ENCODE measurements around the gene PRICKLE4. TPM values are rescaled to one million over a fixed set of nuclear protein-coding genes. Genes with fewer than 3 reads are reported as not detected.
A peak's percentile ranks its signal among the peaks of the same experiment; 100 is the strongest.
"Not testable (repeated sequence)": the region's sequence is repeated elsewhere in the genome, so short reads cannot be mapped to it uniquely, and the experiment has no call there.

Gene PRICKLE4
- total RNA-seq, 1 donor from 2014 or later = 6.4 TPM

DNA sequence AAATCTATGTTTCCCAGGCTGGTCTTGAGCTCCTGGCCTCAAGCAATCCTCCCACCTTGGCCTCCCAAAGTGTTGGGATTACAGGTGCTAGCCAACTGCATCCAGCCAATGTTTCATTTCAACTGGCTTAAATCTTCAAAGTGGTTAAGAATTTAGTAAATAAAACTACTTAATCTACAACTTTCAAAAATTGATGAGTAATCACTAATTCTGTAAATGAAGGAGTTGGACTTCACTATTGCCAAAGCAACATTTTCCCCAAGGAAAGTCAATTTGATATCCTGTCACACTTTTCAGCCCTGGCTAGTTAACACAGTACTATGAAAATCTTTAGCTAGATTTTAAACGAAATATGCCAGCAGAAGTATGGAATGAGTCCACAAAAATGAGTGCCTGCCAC lies 10.7 kb downstream of the PRICKLE4 start:
- no peak for DNase-seq (ENCODE audit: extremely low read depth, low read depth, low spot score)

DNA sequence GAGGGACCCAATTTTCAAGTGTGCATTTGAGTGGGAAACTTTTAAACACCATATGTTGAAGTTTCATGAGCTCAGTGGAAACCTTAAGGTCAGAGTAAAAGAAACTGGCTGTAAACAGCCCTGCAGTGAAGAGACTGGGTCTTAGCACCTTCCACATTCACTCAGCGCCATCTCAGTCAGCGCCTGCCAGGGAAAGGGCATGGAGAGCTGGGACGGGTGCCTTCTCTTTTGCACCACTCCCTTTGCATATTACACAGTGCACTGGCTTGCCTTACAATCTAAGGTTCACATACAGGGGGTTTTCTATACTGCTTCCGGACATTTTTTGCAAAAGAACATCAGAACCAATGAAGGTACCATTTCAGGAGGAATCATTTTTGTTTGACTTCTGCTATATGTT lies 11.4 kb downstream of the PRICKLE4 start:
- no peak for DNase-seq (ENCODE audit: extremely low read depth, low read depth, low spot score)

DNA sequence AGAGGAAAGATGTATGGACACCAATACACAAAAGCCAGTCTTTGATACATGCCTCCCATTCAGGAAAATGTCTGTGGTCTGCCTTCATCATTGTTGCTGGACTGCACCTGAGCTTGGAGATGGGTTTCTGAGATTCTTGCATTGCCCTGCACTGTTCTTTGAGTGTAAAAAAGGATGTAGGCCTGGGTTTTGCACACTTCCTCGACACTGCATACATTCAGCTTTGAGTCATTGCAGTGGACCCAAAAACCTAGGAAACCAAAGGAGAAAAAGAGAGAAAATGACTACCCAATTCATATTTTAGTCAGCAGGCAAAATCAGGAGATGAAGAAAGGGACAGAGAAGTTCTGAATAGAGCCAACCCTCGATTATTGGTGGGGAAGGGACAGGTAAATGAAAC lies 15.9 kb downstream of the PRICKLE4 start:
- no peak for DNase-seq (ENCODE audit: extremely low read depth, low read depth, low spot score)

DNA sequence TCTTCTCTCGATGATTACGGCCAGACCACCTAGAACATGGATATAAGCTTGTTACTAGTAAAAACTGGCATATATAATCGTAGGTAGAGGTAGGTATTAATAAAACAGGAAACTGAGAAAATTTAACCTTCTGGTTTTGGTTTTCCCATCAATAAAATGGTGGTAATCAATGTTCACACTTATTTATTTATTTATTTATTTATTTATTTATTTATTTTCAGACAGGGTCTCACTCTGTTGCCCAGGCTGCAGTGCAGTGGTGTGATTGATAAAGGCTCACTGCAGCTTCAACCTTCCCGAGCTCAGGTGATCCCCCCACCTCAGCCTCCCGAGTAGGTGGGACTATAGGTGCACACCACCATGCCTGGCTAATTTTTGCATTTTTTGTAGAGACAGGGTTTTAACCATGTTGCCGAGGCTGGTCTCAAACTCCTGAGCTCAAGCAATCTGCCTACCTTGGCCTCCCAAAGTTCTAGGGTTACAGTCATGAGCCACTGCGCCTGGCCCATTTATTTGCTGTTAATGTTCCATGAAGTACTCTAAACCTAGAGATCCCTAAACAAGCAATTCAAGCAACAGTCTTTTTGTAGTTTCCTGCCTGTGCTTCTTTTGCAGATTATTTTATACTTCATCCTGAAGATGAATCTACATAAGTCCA lies 18.4 kb downstream of the PRICKLE4 start:
- no peak for DNase-seq (ENCODE audit: extremely low read depth, low read depth, low spot score)

DNA sequence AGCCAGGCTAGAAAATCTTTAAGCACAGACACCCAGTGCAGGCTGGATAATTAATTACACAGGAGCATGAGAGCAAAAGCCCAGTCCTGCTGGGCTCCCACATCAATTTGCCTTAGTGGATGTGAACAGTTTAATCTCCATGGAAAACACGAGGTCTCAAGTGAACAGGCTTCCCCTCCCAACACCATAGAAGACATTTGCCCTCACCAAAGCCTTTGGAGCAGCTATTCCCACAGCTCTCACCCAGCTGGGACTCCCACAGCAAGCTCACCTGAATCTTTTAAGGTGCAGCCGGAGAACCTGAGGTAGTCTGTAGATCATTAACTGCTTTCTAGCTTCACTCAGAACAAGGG lies 19.0 kb downstream of the PRICKLE4 start:
- no peak for DNase-seq (ENCODE audit: extremely low read depth, low read depth, low spot score)

DNA sequence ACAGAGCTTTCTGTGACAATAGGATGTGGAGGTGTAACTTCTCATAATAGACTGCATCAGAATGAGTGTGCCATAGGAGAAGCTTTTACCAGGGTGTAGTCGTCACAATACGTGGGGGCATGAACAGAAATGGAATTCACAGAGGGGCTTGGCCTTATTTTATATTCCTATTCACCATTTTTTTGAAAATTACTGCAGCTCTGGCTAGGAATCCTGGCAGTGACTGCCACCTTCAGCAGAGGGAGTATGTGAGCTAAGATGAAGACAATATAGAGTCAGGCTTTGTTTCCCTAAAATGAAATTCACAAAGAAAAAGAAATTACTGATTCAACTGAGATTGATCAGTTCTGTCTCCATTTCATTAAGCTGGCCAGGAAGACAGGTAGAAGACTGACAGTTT lies 20.8 kb downstream of the PRICKLE4 start:
- DNase-seq (ENCODE audit: extremely low read depth, low read depth, low spot score) = no peak

DNA sequence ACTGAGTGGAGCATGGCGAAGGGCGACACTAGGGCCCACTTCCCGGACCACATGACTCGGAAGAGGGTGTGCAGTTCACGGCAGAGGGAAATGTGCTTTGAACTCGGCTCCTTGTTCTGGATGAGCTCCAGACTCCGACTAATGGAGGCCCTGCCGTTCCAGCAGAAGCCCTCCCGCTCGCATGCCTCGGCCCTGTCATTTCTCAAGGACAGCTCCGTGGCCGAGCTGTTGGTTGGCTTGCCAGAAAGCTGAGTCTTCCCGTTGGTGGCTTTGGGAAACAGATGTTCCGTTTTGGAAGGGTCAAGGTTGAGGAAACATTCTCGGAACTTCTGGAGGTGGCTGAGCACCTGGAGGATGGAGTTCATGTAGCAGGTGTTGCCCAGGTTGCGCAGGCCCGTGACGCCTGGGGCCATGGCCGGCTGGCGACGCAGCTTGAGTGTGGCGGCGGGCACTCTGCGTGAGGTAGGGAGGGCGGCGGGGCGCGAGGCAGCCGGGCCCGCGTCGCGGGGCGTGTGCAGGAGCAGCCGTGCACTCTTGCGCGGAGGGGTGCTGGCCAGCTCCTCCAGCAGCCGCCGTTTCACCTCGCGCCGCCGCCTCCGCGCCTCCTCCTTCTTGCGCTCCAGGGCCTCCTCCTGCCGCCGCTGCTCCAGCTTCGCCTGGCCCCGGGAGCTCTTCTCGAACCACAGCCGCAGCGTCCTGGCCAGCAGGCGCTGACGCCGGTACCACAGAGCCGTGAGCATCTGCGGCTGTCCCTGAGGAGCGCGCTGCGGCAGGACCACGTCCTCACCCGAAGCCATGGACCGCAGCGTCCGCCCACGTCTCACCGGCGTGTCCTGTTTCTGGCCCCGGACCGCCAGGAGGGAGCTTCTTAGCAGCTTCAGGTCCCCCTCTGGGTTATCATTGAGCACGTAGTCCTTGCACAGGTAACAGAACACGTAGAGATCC lies 25.5 kb downstream of the PRICKLE4 start:
- no peak for DNase-seq (ENCODE audit: extremely low read depth, low read depth, low spot score)

DNA sequence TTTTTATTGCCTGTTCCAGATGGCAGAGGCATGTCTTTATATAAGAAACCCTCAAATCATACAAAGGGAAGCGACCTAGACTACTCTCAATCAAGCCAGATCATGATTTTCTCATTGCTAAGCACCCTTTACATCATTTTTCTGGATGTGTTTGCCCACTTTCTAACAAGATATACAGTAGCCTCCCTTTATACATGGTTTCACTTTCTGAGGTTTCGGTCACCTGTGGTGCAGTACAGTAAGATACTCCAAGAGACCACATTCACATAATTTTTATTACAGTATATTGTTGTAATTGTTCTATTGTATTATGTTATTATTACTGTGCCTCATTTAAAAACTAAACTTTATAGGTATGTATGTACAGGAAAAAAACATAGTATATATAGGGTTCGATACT lies 30.5 kb downstream of the PRICKLE4 start:
- no peak for DNase-seq (ENCODE audit: extremely low read depth, low read depth, low spot score)

DNA sequence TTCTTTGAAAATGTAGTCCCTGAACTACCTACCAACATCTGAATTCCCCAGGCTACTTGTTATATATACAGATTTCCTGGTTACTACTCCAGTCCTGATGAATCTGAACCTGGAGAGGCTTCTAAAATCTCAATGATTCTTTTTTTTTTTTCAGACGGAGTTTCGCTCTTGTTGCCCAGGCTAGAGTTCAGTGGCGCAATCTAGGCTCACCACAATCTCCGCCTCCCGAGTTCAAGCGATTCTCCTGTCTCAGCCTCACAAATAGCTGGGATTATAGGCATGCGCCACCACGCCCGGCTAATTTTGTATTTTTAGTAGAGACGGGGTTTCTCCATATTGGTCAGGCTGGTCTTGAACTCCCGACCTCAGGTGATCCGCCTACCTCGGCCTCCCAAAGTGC lies 31.4 kb downstream of the PRICKLE4 start:
- not testable (repeated sequence) for DNase-seq (ENCODE audit: extremely low read depth, low read depth, low spot score)

DNA sequence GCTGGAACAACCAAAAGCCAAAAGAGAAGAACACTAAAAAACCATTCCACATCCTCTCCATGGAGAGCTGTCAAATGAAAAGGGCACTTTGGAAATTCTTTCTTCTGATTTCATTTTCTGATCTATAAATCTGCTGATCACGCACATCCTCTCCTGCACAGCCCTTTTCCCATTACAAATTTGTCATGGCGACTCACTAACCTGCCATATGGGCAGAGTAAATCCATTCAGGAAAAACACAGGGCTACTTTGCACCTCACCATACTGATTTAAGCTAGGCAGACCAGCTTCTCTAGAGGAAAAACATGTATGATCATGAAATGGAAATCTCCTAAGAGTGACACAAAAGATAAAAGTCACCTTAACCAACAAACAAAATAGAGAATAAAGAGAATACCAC lies 32.9 kb downstream of the PRICKLE4 start:
- no peak for DNase-seq (ENCODE audit: extremely low read depth, low read depth, low spot score)

DNA sequence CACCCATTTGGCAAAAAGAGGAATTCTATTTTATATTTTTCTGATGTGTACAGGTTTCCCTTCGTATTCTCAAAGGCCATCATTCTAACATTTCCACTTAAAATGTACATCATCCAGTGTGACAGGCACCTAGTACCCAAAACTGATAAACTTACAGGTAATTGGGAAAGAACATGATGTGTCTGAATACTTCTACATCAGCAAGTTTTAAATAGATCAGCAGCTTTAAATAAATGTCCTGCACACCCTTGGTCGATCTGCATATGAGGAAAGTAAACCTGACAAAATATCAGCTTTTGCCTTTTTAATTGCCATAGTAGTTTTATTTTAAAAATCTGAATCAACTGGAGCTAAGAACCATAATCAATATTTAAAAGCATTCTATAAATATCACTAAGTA lies 33.4 kb downstream of the PRICKLE4 start:
- no peak for DNase-seq (ENCODE audit: extremely low read depth, low read depth, low spot score)

DNA sequence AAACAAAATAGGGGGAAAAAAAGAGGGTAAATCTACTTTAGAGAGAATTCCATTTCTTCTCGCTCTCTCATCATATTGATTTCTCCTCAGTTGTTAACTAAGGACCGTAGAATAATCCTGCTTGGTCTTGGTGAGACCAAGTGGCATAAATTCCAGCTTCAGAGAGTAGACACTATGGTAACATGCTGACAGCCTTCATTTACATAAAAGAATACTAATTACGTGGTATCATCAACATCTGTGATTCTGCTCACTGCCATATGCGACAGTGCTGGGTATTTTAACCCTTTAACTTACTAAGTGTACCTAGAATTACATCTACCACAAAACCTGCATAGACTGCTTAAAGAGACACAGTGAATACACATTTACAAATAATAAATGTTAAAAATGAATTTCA lies 34.0 kb downstream of the PRICKLE4 start:
- DNase-seq (ENCODE audit: extremely low read depth, low read depth, low spot score) = no peak

DNA sequence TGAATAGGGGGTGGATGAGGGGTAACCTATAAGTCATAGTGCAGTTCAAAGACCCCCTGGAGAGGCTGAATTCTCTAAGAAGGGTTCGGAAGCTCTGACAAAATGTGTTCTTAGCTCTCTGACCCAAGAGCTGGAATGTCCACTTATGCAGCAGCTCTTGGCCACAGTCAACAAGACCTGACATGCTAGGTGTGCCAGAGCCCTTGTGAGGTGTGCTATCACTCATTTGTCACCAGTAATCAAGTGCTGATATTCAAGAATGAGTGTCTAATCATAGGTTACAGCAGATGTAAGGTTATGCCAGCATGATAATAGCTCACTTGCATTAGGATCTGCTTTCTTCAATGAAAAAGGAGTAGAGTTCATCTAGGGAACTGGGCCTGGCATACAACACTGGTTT lies 35.0 kb downstream of the PRICKLE4 start:
- DNase-seq (ENCODE audit: extremely low read depth, low read depth, low spot score) = no peak

DNA sequence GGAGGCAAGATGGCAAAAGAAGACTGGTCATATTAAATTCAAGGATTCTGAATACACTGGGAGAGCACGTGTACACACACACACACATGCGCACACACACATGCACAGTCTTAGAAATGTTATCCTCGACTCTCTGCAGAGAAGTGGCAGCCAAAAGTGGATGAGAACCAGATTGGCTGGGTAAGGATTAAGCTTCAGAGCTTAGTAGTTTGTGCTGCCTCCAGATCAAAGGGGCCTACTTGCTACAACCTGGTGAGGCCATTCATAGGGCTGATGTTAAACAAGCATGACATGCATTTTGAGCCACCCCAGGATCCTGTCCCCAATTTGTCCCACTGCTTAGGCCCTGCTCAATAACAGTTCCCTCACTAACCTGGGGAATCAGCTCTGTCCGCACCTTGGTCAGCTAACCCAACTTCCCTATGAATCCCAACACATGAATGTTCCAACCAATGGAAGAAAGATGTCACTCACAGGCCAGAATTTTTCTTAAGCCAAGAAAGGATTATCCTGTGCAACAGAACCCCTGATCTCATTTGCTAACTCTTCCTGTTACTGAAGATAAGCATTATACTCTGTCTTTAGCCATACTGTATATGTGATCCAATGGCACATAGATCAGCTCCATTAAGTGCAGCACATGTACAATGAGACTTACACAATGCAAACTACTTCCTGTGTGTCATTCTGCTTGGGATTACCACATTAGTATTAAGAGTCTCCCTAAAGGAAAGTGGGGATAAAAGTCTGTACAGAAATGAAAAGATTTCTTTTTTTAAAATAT lies 37.9 kb downstream of the PRICKLE4 start:
- DNase-seq (ENCODE audit: extremely low read depth, low read depth, low spot score) = no peak

DNA sequence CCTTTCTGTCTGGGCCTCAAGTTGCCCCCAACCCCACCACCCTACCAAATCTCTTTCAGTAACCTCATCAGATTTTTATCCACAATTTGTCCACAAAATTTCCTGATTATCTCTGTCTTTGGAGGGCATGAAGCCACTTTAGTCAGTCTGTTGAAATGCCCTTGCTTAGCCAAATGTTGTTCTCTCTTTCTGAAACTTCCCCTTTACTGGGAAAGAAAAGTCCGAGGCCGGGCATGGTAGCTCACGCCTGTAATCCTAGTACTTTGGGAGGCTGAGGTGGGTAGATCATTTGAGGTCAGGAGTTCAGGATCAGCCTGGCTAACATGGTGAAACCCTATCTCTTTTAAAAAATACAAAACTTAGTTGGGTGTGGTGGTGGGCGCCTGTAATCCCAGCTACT lies 40.7 kb downstream of the PRICKLE4 start:
- no peak for DNase-seq (ENCODE audit: extremely low read depth, low read depth, low spot score)

DNA sequence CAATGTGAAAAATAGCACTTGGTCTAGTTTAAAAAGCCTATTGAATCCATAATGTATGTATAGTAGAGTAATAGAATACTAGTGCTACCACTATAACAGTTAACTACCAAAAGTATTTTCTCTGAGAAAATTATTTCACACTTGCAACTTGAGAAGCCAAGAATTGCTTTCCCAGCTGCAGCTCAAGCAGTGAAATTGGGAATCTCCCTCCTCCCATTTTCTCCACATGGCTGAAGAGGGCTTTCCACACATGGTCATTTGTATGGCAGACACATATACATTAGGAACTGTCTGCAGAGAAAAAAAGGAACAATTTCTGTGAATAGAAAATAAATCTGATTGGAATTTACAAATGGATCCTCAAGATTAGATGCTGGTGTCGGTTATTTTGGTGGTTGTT lies 41.4 kb downstream of the PRICKLE4 start:
- DNase-seq (ENCODE audit: extremely low read depth, low read depth, low spot score) = no peak

DNA sequence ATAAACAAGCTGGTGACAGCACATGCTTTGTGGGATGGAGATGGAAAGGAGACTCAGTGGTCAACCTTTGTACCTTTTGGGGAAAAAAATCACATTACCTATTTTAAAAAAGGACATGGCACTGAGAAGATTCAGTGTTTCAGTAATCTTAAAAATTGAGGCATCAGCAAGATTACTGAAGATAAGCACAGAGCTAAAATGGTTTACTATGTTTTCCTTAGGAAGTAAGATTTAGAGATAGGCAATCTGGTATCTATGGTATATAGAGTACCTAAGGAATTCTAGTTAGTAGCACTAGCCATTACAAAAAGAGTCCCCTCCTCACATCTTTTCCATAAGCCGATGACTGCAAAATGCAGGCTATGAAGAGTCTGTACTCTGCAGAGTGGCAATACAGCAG lies 42.6 kb downstream of the PRICKLE4 start:
- DNase-seq (ENCODE audit: extremely low read depth, low read depth, low spot score) = no peak

DNA sequence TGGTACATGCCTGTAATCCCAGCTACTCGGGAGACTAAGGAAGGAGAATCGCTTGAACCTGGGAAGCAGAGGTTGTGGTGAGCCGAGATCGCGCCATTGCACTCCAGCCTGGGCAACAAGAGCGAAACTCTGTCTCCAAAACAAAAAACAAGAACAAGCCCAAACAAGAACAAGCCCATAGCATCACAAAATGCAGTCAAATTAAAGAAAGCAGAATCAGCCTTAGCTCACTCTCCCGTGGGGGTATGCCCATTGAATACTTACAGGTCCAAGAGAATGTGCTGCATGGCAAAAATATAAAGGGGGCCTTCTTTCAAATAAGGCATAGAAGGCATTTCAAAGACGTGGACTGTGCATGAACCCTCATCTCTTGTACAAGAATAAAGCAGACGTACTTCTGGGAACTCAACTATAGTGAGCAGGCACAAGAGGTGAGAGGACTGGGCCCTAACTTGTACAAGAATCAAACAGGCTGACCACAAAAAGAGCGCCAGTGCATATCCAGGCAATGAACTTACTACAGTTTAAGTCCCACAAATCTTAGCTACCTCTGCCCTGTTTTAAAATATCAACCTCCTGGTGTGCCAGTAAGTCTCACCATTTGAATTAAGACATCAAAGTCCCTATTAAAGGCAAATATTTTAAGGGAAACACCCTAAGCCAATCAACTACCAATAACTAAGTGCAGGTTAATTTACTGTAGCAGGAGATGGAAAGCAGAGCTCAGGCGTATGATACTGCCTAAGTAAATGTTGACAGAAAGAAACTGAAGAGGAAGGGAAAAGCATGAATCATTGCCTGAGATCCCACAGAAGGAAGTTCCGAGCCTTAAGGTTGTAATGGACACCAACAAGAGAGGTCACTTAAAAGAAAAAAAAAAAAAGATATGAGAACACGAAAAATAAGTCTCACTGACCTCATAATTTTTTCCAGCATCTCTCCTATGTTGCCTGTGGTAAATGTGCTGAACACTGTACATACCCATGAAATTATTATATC lies 44.3 kb downstream of the PRICKLE4 start:
- peak; percentile 55 for DNase-seq (ENCODE audit: extremely low read depth, low read depth, low spot score)

DNA sequence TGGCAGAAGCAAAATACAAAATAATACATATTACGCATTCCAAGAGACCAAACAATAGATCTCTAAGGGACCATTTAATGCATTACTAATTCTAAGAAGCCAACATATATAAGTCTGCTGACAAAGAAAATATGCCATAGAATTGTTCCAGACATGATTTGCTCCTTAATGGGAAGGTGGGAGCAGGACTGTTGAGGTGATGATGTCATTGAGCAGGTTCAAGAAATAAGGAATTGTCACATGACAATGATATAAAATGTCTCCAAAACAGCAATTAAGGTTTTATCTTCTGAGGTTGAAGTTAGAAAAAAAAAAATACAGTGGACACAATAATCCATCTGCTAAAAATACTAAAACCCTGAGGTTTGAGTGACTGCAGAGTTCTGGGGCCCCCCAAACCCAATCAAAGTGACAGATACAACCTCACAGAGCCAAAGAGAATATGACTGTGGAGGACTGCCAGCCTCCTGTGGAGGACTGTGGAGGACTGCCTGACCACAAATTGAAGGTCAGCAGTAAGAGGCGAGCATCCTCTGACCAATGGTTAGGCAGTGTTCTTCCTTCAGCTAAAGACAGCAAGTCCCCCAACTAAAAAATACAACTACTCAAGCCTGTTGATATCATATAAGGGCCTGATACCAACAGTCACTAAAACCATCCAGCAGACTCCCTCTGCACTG lies 45.9 kb downstream of the PRICKLE4 start:
- DNase-seq (ENCODE audit: extremely low read depth, low read depth, low spot score) = no peak

DNA sequence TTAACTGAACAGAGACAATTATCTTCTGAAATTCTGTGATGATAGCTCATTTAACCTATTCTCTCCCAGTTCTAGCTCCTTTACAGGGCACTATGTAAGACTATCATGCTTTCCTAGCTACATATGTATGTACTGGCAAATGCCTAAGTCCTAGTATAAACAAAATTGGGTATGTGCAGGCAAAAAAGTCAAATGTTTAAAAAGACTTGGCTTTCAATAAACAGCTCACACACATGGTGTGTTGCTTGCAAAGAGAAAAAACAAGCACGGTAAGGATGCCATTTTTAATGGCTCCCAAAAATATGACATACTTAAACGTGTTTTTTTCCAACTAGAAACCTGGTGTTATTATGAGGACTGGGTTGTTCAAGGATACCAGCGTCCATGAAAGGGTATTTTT lies 51.7 kb downstream of the PRICKLE4 start:
- DNase-seq (ENCODE audit: extremely low read depth, low read depth, low spot score) = no peak

Data from glomerular endothelial cell (primary cell).